Liver (tissue), 9 donors: Measurements from ENCODE around the gene UBXN4. TPM values are rescaled to one million over a fixed set of nuclear protein-coding genes. Genes with fewer than 3 reads are reported as not detected.

ENCODE experiments used
- DNase-seq: peaks from one replicate; pipeline ENCODE4 v3.0.0-alpha.2; 2017; ENCODE audit warnings: low spot score
- H3K27ac ChIP-seq, 2 donors: one replicate each; pipeline ENCODE4 v1.7.0; 2013; ENCODE audit warnings: inconsistent platforms in 2 of 2, low read length in 2 of 2, control low read depth in 1 of 2, low read depth in 1 of 2, mild to moderate bottlenecking in 1 of 2
- H3K27me3 ChIP-seq, 4 donors: one replicate each; pipeline versions ENCODE4 v1.6.1 to v1.7.0; 2013; ENCODE audit warnings: low read length in 3 of 4, inconsistent platforms in 1 of 4, mild to moderate bottlenecking in 1 of 4, moderate library complexity in 1 of 4; ENCODE audit not compliant: control insufficient read depth in 4 of 4, insufficient read depth in 4 of 4
- H3K36me3 ChIP-seq, 4 donors: one replicate each; pipeline versions ENCODE4 v1.6.1 to v1.7.0; 2013; ENCODE audit warnings: low read length in 3 of 4, mild to moderate bottlenecking in 3 of 4, low read depth in 1 of 4, moderate library complexity in 1 of 4; ENCODE audit not compliant: control insufficient read depth in 4 of 4, insufficient read depth in 3 of 4
- H3K4me1 ChIP-seq, 4 donors: one replicate each; pipeline versions ENCODE4 v1.6.1 to v1.7.0; 2013; ENCODE audit warnings: low read length in 3 of 4, mild to moderate bottlenecking in 3 of 4, moderate library complexity in 1 of 4; ENCODE audit not compliant: control insufficient read depth in 4 of 4, insufficient read depth in 4 of 4
- H3K4me3 ChIP-seq, 3 donors: one replicate each; pipeline versions ENCODE4 v1.6.1 to v1.7.0; 2013; ENCODE audit warnings: low read length in 3 of 3, control low read depth in 1 of 3, low read depth in 1 of 3, mild to moderate bottlenecking in 1 of 3
- H3K9ac ChIP-seq, 2 donors: one replicate each; pipeline ENCODE4 v1.7.0; 2013; ENCODE audit warnings: low read length in 2 of 2, mild to moderate bottlenecking in 2 of 2, moderate library complexity in 2 of 2, control low read depth in 1 of 2, low read depth in 1 of 2
- H3K9me3 ChIP-seq, 4 donors: one replicate each; pipeline versions ENCODE4 v1.6.1 to v1.7.0; 2013; ENCODE audit warnings: low read length in 3 of 4; ENCODE audit not compliant: control insufficient read depth in 4 of 4
- EGR1 ChIP-seq, 2 donors: IDR thresholded peaks; 2 replicates each; pipeline ENCODE4 v1.6.1; 2016 to 2018; ENCODE audit warnings: antibody characterized with exemption in 2 of 2, low read depth in 2 of 2
- FOXA1 ChIP-seq: IDR thresholded peaks from 2 replicates; pipeline ENCODE4 v1.6.1; 2016; ENCODE audit warnings: antibody characterized with exemption
- FOXA2 ChIP-seq: IDR thresholded peaks from 2 replicates; pipeline ENCODE4 v1.6.1; 2016; ENCODE audit warnings: antibody characterized with exemption
- GABPA ChIP-seq, 2 donors: IDR thresholded peaks in 1 of 2; conservative IDR thresholded peaks in 1 of 2; 2 replicates each; pipeline ENCODE4 v1.6.1; 2016; ENCODE audit warnings: antibody characterized with exemption in 2 of 2, mild to moderate bottlenecking in 1 of 2, moderate library complexity in 1 of 2
- HNF4A ChIP-seq, 2 donors: conservative IDR thresholded peaks; 2 replicates each; pipeline ENCODE4 v1.6.1; 2016; ENCODE audit warnings: antibody characterized with exemption in 2 of 2, mild to moderate bottlenecking in 2 of 2
- HNF4G ChIP-seq: IDR thresholded peaks from 2 replicates; pipeline ENCODE4 v1.6.1; 2016; ENCODE audit warnings: antibody characterized with exemption
- JUND ChIP-seq, 2 donors: IDR thresholded peaks; 2 replicates each; pipeline ENCODE4 v1.6.1; 2016; ENCODE audit warnings: antibody characterized with exemption in 2 of 2
- NR2F2 ChIP-seq: IDR thresholded peaks from 2 replicates; pipeline ENCODE4 v1.6.1; 2016; ENCODE audit warnings: antibody characterized with exemption
- RXRA ChIP-seq, 2 donors: IDR thresholded peaks; 2 replicates each; pipeline ENCODE4 v1.6.1; 2017 to 2018; ENCODE audit warnings: antibody characterized with exemption in 2 of 2, mild to moderate bottlenecking in 1 of 2
- SP1 ChIP-seq: IDR thresholded peaks from 2 replicates; pipeline ENCODE4 v1.6.1; 2018; ENCODE audit warnings: antibody characterized with exemption, mild to moderate bottlenecking
- TAF1 ChIP-seq: conservative IDR thresholded peaks from 2 replicates; pipeline ENCODE4 v1.6.1; 2016; ENCODE audit warnings: antibody characterized with exemption, mild to moderate bottlenecking
- YY1 ChIP-seq: IDR thresholded peaks from 2 replicates; pipeline ENCODE4 v1.6.1; 2016; ENCODE audit warnings: antibody characterized with exemption, mild to moderate bottlenecking
- WGBS: extraction: QIAGEN DNeasy Blood & Tissue Kit; methylation state at CpG from one replicate; pipeline ENCODE4 v1.1.7; 2013; 5-methylcytosine and 5-hydroxymethylcytosine counted together
- polyA plus RNA-seq, 2 donors: library from polyadenylated mRNA; stranded (reverse) in 1 of 2; unstranded in 1 of 2; fragments of 200-250 nt in 1 of 2; fragments of >200 nt in 1 of 2; fragmentation: Nextera tagmentation in 1 of 2; extraction: Ambion mirVana in 1 of 2; gene quantifications; one replicate each; pipeline versions ENCODE4 v1.2.1 to v1.2.3, GENCODE V29; 2013 to 2015
- total RNA-seq, 2 donors: library from RNA; depleted of rRNA; stranded (reverse); fragments of >200 nt; gene quantifications; one replicate each; pipeline ENCODE4 v1.2.3, GENCODE V29; 2014
- TF ChIP-seq, protein P1 (sequence below): IDR thresholded peaks from 2 replicates; pipeline ENCODE4 v1.6.1; 2016; ENCODE audit warnings: antibody characterized with exemption
- TF ChIP-seq, protein P2 (sequence below): IDR thresholded peaks from 2 replicates; pipeline ENCODE4 v1.6.1; 2016; ENCODE audit warnings: antibody characterized with exemption
- TF ChIP-seq, protein P3 (sequence below): fragments of 150-350 bp; IDR thresholded peaks from 2 replicates; pipeline ENCODE4 v1.5.1; 2017; ENCODE audit warnings: improper control_type of control experiment, low read depth, low read length; ENCODE audit not compliant: missing input control
- TF ChIP-seq, protein P4 (sequence below): IDR thresholded peaks from 2 replicates; pipeline ENCODE4 v1.6.1; 2016; ENCODE audit warnings: antibody characterized with exemption, mild to moderate bottlenecking
- TF ChIP-seq, protein P5 (sequence below): IDR thresholded peaks from 2 replicates; pipeline ENCODE4 v1.6.1; 2016; ENCODE audit warnings: antibody characterized with exemption
- donor health status: healthy.
- donor health status: healthy.
- donor health status: healthy.
- donor health status: healthy.
- donor health status: healthy.

UBXN4 gene
- total and polyA plus RNA-seq, 4 donors, result 46.5 to 172 (median 67.4) TPM

DNA sequence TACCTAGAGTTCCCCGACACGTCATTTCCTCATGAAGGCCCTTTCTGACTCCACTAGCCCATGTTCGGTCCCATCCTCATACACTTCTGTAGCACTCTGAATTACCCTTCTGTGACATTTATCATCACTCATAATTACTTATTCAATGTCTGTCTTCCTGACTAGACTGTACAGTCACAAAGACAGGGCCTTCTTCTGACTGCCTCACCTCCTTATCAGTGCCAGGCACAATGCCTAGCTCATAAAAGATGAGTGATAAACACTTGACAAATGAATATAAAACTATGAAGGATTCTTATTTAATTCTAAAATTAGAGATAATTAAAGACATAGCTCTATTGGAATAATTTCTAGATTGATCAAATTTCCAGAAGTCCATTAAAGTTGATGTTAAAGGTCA, 1.4 kb upstream of the UBXN4 start:
- H3K27me3 ChIP-seq, result no peaks in the 10 kb centered on the region
- peaks cover 0 to 21% (median 4%) of the 10 kb centered on the region in 4 donors for H3K4me1 ChIP-seq
- H3K9ac ChIP-seq, result no peak overlapping the region
- WGBS, result 98% methylated on average over 3 of the region's 3 CpGs
- no peak for TF ChIP-seq RXRA (IDR thresholded peaks at IDR 0.05)
- TF ChIP-seq, protein P1, sequence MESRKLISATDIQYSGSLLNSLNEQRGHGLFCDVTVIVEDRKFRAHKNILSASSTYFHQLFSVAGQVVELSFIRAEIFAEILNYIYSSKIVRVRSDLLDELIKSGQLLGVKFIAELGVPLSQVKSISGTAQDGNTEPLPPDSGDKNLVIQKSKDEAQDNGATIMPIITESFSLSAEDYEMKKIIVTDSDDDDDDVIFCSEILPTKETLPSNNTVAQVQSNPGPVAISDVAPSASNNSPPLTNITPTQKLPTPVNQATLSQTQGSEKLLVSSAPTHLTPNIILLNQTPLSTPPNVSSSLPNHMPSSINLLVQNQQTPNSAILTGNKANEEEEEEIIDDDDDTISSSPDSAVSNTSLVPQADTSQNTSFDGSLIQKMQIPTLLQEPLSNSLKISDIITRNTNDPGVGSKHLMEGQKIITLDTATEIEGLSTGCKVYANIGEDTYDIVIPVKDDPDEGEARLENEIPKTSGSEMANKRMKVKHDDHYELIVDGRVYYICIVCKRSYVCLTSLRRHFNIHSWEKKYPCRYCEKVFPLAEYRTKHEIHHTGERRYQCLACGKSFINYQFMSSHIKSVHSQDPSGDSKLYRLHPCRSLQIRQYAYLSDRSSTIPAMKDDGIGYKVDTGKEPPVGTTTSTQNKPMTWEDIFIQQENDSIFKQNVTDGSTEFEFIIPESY, result no peak
- TF ChIP-seq TAF1, result no peak
- no peak for TF ChIP-seq HNF4A (conservative IDR thresholded peaks at IDR 0.05)
- no peak for TF ChIP-seq SP1
- TF ChIP-seq FOXA1, result no peak
- TF ChIP-seq, protein P2, sequence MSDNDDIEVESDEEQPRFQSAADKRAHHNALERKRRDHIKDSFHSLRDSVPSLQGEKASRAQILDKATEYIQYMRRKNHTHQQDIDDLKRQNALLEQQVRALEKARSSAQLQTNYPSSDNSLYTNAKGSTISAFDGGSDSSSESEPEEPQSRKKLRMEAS, result no peak
- TF ChIP-seq JUND (IDR thresholded peaks at IDR 0.05), result no peak
- TF ChIP-seq, protein P3, sequence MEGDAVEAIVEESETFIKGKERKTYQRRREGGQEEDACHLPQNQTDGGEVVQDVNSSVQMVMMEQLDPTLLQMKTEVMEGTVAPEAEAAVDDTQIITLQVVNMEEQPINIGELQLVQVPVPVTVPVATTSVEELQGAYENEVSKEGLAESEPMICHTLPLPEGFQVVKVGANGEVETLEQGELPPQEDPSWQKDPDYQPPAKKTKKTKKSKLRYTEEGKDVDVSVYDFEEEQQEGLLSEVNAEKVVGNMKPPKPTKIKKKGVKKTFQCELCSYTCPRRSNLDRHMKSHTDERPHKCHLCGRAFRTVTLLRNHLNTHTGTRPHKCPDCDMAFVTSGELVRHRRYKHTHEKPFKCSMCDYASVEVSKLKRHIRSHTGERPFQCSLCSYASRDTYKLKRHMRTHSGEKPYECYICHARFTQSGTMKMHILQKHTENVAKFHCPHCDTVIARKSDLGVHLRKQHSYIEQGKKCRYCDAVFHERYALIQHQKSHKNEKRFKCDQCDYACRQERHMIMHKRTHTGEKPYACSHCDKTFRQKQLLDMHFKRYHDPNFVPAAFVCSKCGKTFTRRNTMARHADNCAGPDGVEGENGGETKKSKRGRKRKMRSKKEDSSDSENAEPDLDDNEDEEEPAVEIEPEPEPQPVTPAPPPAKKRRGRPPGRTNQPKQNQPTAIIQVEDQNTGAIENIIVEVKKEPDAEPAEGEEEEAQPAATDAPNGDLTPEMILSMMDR, result no peak
- no peak for TF ChIP-seq GABPA (IDR thresholded peaks at IDR 0.05 in 1 of 2, conservative IDR thresholded peaks at IDR 0.05 in 1 of 2)
- TF ChIP-seq, protein P4, sequence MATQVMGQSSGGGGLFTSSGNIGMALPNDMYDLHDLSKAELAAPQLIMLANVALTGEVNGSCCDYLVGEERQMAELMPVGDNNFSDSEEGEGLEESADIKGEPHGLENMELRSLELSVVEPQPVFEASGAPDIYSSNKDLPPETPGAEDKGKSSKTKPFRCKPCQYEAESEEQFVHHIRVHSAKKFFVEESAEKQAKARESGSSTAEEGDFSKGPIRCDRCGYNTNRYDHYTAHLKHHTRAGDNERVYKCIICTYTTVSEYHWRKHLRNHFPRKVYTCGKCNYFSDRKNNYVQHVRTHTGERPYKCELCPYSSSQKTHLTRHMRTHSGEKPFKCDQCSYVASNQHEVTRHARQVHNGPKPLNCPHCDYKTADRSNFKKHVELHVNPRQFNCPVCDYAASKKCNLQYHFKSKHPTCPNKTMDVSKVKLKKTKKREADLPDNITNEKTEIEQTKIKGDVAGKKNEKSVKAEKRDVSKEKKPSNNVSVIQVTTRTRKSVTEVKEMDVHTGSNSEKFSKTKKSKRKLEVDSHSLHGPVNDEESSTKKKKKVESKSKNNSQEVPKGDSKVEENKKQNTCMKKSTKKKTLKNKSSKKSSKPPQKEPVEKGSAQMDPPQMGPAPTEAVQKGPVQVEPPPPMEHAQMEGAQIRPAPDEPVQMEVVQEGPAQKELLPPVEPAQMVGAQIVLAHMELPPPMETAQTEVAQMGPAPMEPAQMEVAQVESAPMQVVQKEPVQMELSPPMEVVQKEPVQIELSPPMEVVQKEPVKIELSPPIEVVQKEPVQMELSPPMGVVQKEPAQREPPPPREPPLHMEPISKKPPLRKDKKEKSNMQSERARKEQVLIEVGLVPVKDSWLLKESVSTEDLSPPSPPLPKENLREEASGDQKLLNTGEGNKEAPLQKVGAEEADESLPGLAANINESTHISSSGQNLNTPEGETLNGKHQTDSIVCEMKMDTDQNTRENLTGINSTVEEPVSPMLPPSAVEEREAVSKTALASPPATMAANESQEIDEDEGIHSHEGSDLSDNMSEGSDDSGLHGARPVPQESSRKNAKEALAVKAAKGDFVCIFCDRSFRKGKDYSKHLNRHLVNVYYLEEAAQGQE, result no peak
- no peak for TF ChIP-seq FOXA2
- TF ChIP-seq HNF4G, result no peak
- TF ChIP-seq YY1, result no peak
- TF ChIP-seq EGR1 (IDR thresholded peaks at IDR 0.05; ENCODE audit: low read depth in 2 of 2), result no peak
- TF ChIP-seq NR2F2, result no peak
- H3K27ac ChIP-seq, result no peak overlapping the region
- DNase-seq, result no peak
- no peak overlapping the region for H3K4me3 ChIP-seq
- H3K9me3 ChIP-seq, result no peaks in the 10 kb centered on the region
- H3K36me3 ChIP-seq, result no peaks in the 10 kb centered on the region

DNA sequence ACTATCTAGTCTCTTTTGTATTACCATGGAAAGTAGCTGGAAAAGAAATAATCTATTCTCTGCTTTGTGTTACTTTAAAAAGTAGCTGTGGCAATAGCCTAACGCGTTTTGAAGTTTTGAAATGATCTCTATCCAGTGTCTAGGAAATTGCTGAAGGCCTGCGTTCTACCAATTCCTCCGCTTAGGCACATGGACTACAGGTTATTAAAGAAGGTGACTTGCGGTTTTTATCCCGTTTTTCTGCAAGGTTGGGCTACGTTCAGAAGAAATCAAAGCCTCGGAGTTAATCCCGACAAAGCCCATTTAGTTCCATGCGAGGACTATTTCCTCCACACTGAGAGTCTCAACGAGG, 636 bp upstream of the UBXN4 start:
- Histone ChIP-seq H3K27ac (no peak overlapping the region), H3K36me3 (no peaks in the 10 kb centered on the region), H3K4me3 (peak overlapping the region in 1 of 3 donors; percentile 27), H3K4me1 (peaks cover 0 to 21% (median 4%) of the 10 kb centered on the region in 4 donors), H3K9ac (no peak overlapping the region), H3K9me3 (no peaks in the 10 kb centered on the region), H3K27me3 (no peaks in the 10 kb centered on the region)
- no peak for DNase-seq
- WGBS, result 83% methylated on average over 11 of the region's 11 CpGs
- TF ChIP-seq GABPA (IDR thresholded peaks at IDR 0.05 in 1 of 2, conservative IDR thresholded peaks at IDR 0.05 in 1 of 2) (no peak), SP1 (no peak), RXRA (IDR thresholded peaks at IDR 0.05) (no peak), JUND (IDR thresholded peaks at IDR 0.05) (no peak)
- TF ChIP-seq, protein P3, result no peak
- TF ChIP-seq, protein P2, result no peak
- TF ChIP-seq, protein P4, result no peak
- TF ChIP-seq, protein P5, sequence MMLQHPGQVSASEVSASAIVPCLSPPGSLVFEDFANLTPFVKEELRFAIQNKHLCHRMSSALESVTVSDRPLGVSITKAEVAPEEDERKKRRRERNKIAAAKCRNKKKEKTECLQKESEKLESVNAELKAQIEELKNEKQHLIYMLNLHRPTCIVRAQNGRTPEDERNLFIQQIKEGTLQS, result no peak
